ENCODE data around the gene PAX5.

- no peak for TF ChIP-seq CTCF (IDR thresholded peaks at IDR 0.05)
- no peak for TF ChIP-seq POLR2A (IDR thresholded peaks at IDR 0.05)
These were observed 122.3 kb downstream of the PAX5 start for GRCh38 chr9:36911601-36912412.

Measured in esophagus squamous epithelium (tissue), 4 donors.